Smooth muscle cell (in vitro differentiated cells): ENCODE data around the gene ENO2. TPM values are rescaled to one million over a fixed set of nuclear protein-coding genes. Genes with fewer than 3 reads are reported as not detected.

Experiments
- DNase-seq: peaks from one replicate; lab custom pipeline; 2025; ENCODE audit not compliant: unreplicated experiment; lab: John Stamatoyannopoulos, UW
- H2AFZ ChIP-seq: fragments of 200-600 bp; sonication (generic); 2 replicates; pipeline ENCODE4 v1.6.0; 2016; ENCODE audit warnings: antibody characterized with exemption, low read depth, mild to moderate bottlenecking
- H3F3A ChIP-seq: fragments of 200-600 bp; sonication (generic); 2 replicates; pipeline ENCODE4 v1.6.0; 2017; ENCODE audit warnings: antibody characterized with exemption, low read depth
- H3K27ac ChIP-seq: fragments of 200-600 bp; sonication (generic); 2 replicates; pipeline ENCODE4 v1.5.1; 2016; ENCODE audit warnings: low read depth, mild to moderate bottlenecking
- H3K27me3 ChIP-seq: fragments of 200-600 bp; sonication (generic); 2 replicates; pipeline ENCODE4 v1.6.1; 2016; ENCODE audit warnings: low read depth, mild to moderate bottlenecking
- H3K36me3 ChIP-seq: fragments of 200-600 bp; sonication (generic); 2 replicates; pipeline ENCODE4 v1.5.1; 2016; ENCODE audit warnings: low read depth
- H3K4me1 ChIP-seq: fragments of 200-600 bp; sonication (generic); 2 replicates; pipeline ENCODE4 v1.5.1; 2016; ENCODE audit warnings: low read depth
- H3K4me2 ChIP-seq: fragments of 200-600 bp; sonication (generic); 2 replicates; pipeline ENCODE4 v1.6.0; 2016; ENCODE audit warnings: mild to moderate bottlenecking
- H3K4me3 ChIP-seq: fragments of 200-600 bp; sonication (generic); 2 replicates; pipeline ENCODE4 v1.5.1; 2016; ENCODE audit warnings: mild to moderate bottlenecking
- H3K79me2 ChIP-seq: fragments of 200-600 bp; sonication (generic); 2 replicates; pipeline ENCODE4 v1.6.0; 2016; ENCODE audit warnings: low read depth, mild to moderate bottlenecking
- H3K9ac ChIP-seq: fragments of 200-600 bp; sonication (generic); 2 replicates; pipeline ENCODE4 v1.6.0; 2016; ENCODE audit warnings: low read depth
- H3K9me3 ChIP-seq: fragments of 200-600 bp; sonication (generic); replicated peaks from 2 replicates; pipeline ENCODE4 v1.5.1; 2016; ENCODE audit warnings: low read depth
- H4K20me1 ChIP-seq: fragments of 200-600 bp; sonication (generic); 2 replicates; pipeline ENCODE4 v1.6.0; 2016; ENCODE audit warnings: low read depth
- WGBS: methylation state at CpG from one replicate; pipeline ENCODE4 v1.1.7; 2016; ENCODE audit warnings: low lambda C conversion rate; 5-methylcytosine and 5-hydroxymethylcytosine counted together
- polyA plus RNA-seq: library from polyadenylated mRNA; unstranded; fragments of >200 nt; fragmentation: Nextera tagmentation; extraction: Ambion mirVana; gene quantifications from 2 replicates; pipeline ENCODE4 v1.2.1, GENCODE V29; 2016
- total RNA-seq: library from RNA; depleted of rRNA; stranded (reverse); fragments of >200 nt; gene quantifications from 2 replicates; pipeline ENCODE4 v1.2.3, GENCODE V29; 2014
- TF ChIP-seq, protein P1 (sequence below): fragments of 200-600 bp; sonication (generic); IDR thresholded peaks from 2 replicates; pipeline ENCODE4 v1.5.1; 2017; ENCODE audit warnings: borderline replicate concordance, mild to moderate bottlenecking, antibody characterized with exemption; ENCODE audit not compliant: insufficient read depth, poor library complexity, severe bottlenecking

Gene ENO2
- total and polyA plus RNA-seq, 2 experiments from 2014 or later = 52.5 to 105 TPM

DNA sequence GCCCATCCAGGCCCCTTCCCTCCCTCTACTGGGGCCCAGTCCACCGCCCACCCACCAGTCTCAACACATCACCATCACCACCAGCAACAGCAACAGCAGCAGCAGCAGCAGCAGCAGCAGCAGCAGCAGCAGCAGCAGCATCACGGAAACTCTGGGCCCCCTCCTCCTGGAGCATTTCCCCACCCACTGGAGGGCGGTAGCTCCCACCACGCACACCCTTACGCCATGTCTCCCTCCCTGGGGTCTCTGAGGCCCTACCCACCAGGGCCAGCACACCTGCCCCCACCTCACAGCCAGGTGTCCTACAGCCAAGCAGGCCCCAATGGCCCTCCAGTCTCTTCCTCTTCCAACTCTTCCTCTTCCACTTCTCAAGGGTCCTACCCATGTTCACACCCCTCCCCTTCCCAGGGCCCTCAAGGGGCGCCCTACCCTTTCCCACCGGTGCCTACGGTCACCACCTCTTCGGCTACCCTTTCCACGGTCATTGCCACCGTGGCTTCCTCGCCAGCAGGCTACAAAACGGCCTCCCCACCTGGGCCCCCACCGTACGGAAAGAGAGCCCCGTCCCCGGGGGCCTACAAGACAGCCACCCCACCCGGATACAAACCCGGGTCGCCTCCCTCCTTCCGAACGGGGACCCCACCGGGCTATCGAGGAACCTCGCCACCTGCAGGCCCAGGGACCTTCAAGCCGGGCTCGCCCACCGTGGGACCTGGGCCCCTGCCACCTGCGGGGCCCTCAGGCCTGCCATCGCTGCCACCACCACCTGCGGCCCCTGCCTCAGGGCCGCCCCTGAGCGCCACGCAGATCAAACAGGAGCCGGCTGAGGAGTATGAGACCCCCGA, 22.5 kb downstream of the ENO2 start:
- no peak overlapping the region for H2AFZ ChIP-seq
- DNase-seq = no peak
- 69% methylated on average over 33 of the region's 36 CpGs for WGBS
- no peaks in the 10 kb centered on the region for H3K9me3 ChIP-seq
- peaks cover 11% of the 10 kb centered on the region for H3K4me1 ChIP-seq
- H3K79me2 ChIP-seq = peaks cover 26% of the 10 kb centered on the region
- peaks cover 27% of the 10 kb centered on the region for H4K20me1 ChIP-seq
- no peak overlapping the region for H3K9ac ChIP-seq
- TF ChIP-seq, protein P1, sequence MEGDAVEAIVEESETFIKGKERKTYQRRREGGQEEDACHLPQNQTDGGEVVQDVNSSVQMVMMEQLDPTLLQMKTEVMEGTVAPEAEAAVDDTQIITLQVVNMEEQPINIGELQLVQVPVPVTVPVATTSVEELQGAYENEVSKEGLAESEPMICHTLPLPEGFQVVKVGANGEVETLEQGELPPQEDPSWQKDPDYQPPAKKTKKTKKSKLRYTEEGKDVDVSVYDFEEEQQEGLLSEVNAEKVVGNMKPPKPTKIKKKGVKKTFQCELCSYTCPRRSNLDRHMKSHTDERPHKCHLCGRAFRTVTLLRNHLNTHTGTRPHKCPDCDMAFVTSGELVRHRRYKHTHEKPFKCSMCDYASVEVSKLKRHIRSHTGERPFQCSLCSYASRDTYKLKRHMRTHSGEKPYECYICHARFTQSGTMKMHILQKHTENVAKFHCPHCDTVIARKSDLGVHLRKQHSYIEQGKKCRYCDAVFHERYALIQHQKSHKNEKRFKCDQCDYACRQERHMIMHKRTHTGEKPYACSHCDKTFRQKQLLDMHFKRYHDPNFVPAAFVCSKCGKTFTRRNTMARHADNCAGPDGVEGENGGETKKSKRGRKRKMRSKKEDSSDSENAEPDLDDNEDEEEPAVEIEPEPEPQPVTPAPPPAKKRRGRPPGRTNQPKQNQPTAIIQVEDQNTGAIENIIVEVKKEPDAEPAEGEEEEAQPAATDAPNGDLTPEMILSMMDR = no peak
- no peaks in the 10 kb centered on the region for H3K27me3 ChIP-seq
- peaks cover 45% of the 10 kb centered on the region for H3F3A ChIP-seq
- peak overlapping the region; percentile 61 for H3K27ac ChIP-seq
- H3K36me3 ChIP-seq = no peaks in the 10 kb centered on the region
- H3K4me2 ChIP-seq = peak overlapping the region; percentile 92
- H3K4me3 ChIP-seq = peak overlapping the region; percentile 64

DNA sequence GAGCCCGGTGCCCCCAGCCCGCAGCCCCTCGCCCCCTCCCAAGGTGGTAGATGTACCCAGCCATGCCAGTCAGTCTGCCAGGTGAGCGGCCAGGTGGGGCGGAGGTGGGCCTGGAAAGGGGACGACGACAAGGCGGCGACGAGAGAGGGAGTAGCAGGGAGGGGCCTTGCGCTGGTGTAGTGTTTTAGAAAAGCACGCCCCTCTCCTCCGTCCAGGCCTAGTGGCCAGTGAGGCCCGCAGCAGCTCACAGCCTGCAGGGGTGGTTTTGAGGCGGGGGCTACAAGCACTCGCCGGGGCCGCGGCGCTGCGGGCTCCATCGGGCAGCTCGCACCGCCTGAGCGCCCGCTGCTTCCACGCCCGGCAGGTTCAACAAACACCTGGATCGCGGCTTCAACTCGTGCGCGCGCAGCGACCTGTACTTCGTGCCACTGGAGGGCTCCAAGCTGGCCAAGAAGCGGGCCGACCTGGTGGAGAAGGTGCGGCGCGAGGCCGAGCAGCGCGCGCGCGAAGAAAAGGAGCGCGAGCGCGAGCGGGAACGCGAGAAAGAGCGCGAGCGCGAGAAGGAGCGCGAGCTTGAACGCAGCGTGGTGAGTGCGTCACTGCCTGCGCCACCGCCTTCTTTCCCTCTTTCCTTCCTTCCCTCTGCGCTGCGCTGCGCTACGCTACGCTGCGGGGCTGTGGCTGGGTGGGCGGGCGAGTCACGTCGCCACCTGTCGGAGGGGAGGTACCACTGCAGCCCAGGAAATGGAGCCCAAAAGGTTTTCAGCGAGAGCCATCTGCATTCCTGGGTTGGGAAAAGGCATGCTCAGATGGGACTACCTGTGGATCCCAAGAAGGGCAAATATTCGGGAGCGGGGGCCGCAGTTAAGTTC, 23.3 kb downstream of the ENO2 start:
- peak overlapping the region; percentile 61 for H3K27ac ChIP-seq
- peak overlapping the region; percentile 64 for H3K4me3 ChIP-seq
- H3K36me3 ChIP-seq = no peaks in the 10 kb centered on the region
- 3% methylated on average over 57 of the region's 80 CpGs for WGBS
- peaks cover 17% of the 10 kb centered on the region for H3K79me2 ChIP-seq
- peak overlapping the region; percentile 5 for H2AFZ ChIP-seq
- peak; percentile 55 for DNase-seq
- H3F3A ChIP-seq = peaks cover 47% of the 10 kb centered on the region
- no peaks in the 10 kb centered on the region for H3K9me3 ChIP-seq
- TF ChIP-seq, protein P1 = peak; percentile 91
- H3K9ac ChIP-seq = peak overlapping the region; percentile 71
- H3K4me2 ChIP-seq = peak overlapping the region; percentile 92
- H3K27me3 ChIP-seq = no peaks in the 10 kb centered on the region
- H4K20me1 ChIP-seq = peaks cover 18% of the 10 kb centered on the region
- peaks cover 11% of the 10 kb centered on the region for H3K4me1 ChIP-seq

DNA sequence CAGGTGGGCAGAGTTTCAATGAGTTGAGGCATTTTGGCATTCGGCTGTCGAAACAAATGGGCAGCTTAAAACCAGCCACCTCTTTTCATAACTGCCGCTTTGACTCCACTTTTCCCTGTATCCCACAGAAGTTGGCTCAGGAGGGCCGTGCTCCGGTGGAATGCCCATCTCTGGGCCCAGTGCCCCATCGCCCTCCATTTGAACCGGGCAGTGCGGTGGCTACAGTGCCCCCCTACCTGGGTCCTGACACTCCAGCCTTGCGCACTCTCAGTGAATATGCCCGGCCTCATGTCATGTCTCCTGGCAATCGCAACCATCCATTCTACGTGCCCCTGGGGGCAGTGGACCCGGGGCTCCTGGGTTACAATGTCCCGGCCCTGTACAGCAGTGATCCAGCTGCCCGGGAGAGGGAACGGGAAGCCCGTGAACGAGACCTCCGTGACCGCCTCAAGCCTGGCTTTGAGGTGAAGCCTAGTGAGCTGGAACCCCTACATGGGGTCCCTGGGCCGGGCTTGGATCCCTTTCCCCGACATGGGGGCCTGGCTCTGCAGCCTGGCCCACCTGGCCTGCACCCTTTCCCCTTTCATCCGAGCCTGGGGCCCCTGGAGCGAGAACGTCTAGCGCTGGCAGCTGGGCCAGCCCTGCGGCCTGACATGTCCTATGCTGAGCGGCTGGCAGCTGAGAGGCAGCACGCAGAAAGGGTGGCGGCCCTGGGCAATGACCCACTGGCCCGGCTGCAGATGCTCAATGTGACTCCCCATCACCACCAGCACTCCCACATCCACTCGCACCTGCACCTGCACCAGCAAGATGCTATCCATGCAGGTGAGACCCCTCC, 24.2 kb downstream of the ENO2 start:
- Histone ChIP-seq H4K20me1 (peaks cover 10% of the 10 kb centered on the region), H3K4me2 (peak overlapping the region; percentile 82), H2AFZ (no peak overlapping the region), H3K9me3 (no peaks in the 10 kb centered on the region), H3K27ac (peak overlapping the region; percentile 15), H3F3A (peaks cover 42% of the 10 kb centered on the region), H3K79me2 (peaks cover 9% of the 10 kb centered on the region), H3K36me3 (no peaks in the 10 kb centered on the region), H3K4me1 (peaks cover 15% of the 10 kb centered on the region), H3K4me3 (peak overlapping the region; percentile 64), H3K27me3 (no peaks in the 10 kb centered on the region), H3K9ac (peak overlapping the region; percentile 62)
- 94% methylated on average over 29 of the region's 32 CpGs for WGBS
- TF ChIP-seq, protein P1 = no peak
- DNase-seq = no peak
